GF-D8 (cell line): ENCODE measurements around the gene TRABD.
A peak's percentile ranks its signal among the peaks of the same experiment; 100 is the strongest.
"Not testable (repeated sequence)": the region's sequence is repeated elsewhere in the genome, so short reads cannot be mapped to it uniquely, and the experiment has no call there.

Source experiments
- DNase-seq: peaks from one replicate; lab custom pipeline; 2025; lab: John Stamatoyannopoulos, UW

Gene TRABD, protein sequence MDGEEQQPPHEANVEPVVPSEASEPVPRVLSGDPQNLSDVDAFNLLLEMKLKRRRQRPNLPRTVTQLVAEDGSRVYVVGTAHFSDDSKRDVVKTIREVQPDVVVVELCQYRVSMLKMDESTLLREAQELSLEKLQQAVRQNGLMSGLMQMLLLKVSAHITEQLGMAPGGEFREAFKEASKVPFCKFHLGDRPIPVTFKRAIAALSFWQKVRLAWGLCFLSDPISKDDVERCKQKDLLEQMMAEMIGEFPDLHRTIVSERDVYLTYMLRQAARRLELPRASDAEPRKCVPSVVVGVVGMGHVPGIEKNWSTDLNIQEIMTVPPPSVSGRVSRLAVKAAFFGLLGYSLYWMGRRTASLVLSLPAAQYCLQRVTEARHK

DNA sequence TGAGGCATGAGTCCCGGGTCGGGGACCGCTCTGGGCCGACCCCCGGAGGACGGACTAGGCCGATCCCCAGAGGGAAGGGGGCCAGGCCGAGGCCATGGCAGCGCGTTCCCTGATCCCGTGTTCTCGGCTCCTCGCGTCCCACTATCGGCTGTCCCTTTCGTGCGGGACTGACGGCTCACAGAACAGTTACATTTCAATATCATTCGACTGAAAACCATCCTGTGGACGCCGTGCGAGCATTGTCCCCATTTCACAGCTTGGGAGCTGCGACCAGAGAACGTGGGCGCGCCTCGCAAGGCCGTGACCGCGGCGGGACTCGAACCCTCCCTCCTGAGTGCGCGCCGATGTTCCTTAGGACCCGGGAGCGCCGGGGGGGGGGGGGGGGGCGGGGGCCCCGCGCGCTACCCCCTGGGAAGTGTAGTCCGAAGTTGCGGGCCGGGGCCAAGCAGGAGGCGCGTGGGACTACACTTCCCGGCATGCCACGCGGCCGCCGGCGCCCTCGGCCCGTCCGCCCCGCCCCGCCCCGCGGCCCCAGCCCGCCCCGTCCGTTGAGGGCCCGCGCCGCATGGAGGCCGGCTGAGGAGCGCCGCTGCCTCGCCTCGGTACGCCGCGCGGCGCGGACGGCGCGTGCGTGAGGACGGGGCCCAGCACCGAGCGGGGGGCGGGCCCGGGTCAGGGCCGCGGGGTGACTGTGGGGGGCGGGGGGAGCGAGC lies at the start of gene TRABD:
TSS of gene TRABD (plus strand) at position 539 of the 713 bp plus-strand sequence. CDS start 7,148 bp downstream, outside the sequence.
- DNase-seq = peak; percentile 68

DNA sequence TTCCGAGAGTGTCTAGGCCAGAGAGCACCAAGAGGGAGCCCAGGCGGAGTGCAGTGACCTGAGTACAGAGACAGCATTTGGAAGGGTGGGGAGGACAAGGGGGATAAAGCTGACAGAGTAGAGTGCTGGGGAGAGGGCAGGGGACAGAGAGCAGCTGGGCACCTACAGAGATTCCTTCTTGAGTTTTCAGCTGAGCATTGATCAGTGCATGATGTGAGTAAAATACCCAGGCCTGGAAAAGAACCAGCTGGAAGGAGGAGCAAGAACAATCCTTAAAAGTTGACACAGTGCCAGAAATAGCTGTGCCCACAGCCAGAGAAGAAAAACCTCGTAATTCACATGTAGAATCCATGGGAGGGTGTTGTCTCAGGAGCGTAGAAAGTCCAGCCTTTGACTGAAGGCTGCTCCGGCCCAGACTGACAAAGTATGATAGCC lies 49.1 kb upstream of the TRABD start:
- DNase-seq = no peak

DNA sequence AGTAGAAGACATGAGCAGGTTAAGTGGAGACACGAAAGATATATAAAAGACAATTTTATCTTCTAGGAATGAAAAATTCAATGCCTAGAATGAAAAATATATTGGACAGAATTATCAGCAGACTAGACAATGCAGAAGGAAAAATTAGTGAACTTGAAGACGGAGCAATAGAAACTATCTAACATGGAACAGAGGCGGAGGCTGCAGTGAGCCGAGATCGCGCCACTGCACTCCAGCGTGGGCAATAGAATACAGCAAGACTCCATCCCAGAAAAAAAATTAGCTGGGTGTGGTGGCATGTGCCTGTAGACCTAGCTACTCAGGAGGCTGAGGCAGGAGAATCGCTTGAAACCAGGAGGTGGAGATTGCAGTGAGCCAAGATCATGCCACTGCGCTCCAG lies 48.4 kb upstream of the TRABD start:
- DNase-seq = not testable (repeated sequence)

DNA sequence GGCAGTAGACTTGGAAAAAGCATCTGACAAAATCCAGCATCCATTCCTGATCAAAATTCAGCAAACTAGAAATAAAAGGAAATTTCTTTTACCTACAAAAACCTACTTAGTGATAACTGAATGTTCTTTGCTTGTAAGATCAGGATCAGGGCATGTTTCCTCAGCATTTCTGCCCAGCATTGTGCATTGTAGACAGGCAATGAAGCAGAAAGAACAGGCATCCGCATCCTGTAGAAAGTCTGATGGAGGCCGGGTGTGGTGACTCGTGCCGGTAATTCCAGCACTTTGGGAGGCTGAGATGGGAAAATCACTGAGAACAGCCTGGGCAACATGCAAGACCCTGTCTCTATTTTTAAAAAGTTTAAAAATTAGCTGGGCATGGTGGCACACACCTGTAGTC lies 47.7 kb upstream of the TRABD start:
- no peak for DNase-seq

DNA sequence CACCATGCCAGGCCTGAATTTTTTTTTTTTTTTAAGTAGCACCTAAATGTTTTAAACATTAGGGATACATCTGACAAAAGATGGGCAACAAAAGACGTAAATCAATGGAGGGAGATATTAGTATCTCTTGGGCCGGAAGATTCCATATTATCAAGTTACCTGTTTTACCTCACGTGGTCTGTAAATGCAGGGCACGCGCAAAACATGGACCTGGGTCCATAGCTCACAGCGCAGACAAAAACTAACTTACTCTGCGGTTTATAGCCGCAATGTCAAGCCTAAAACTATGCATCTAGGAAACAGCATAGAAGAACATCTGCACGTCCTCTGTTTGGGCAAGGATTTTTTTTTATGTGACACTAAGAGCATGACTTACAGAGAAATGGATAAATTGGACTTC lies 46.7 kb upstream of the TRABD start:
- no peak for DNase-seq

DNA sequence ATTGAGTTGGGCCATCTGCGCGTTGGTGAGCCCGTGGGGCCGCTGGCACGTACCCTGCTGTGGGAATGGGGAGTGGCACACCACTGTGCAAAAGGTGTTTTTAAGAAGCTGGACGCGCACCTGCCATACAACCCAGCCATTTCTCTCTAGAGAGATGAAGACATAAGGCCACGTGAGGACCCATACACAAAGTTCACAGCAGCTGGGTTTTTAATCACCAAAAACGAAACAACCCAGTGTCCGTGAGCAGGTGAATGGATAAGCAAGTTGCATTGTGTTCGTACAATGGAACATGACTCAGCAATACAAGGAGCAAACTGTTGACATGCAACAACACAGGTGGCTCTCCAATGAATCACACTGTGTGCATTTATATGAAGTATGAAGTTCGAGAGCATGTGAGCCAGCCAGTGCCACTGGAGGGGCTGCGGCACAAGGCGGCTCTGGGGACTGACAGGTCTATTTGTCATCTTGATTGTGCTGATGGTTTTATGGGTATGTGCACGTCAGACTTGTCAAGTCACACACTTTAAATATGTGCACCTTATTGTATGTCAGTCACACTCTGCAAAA lies 45.8 kb upstream of the TRABD start:
- no peak for DNase-seq

DNA sequence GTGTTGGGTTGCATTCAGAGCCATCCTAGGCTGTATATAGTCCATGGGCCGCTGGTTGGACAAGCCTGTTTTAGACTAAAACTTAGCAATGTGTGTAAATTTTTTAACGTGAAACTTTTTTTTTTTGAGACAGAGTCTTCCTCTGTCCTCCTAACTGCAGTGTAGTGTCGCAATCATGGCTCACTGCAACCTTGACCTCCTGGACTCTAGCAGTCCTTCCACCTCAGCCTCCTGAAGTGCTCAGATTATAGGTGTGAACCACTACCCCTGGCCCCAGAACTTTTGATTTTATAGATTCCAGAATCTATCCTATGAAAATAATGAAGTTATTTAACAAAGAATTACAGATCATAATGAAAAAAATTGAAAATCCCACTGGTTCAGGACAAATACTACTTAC lies 45.1 kb upstream of the TRABD start:
- no peak for DNase-seq

DNA sequence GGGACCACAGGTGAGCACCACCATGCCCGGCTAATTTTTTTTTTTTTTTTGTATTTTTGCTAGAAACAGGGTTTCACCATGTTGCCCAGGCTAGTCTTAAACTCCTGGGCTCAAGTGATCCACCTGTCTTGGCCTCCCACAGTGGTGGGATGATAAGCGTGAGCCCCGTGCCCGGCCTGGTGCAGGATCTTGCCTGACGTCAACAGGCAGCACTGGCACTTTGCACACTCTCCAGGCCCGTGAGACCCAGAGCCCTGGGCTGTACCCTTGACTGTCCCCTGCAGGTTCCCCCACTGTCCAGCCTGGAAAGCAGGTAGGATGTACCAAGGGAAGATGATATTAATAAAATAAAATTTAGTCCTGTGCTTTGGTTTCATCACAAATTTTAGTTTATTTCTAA lies 44.3 kb upstream of the TRABD start:
- no peak for DNase-seq

DNA sequence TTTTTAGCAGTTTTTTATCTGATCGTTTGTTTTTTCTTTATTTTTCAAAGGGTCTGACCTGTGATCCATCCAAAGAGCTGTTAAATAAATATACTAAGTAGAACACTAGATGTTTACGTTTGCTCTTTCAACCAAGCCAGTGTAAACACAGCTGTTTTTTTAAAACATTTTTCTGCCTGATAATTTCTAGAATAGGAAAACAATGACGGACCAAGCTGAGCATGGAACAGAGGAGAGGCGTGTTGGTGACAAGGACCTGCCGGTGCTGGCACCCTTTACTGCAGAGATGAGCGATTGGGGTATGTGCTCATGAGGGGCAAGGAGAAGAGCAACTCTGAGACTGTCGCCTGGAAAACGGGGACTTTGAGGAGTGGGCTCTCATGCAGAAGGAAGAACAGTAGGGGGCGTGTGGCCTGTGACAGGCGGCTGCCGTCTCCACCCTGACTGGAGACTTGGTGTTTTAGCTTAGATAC lies 43.8 kb upstream of the TRABD start:
- DNase-seq = no peak

DNA sequence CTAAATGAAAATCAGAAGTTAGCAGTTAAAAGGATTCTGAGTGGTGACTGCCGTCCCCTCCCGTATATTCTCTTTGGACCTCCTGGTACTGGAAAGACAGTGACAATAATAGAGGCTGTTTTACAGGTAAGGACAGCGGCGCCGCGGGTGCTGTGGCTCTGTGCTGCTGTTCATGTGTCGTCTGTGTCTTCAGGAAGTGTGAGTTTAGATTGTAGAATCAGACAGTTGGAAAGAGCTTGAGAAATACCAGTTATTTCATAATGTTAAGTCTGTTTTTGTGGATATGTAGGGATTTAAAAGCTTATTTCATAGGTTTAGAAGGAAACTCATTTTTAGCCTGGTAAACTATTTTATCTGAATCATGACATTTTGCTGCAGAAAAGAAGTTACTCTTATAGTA lies 42.6 kb upstream of the TRABD start:
- DNase-seq = no peak

DNA sequence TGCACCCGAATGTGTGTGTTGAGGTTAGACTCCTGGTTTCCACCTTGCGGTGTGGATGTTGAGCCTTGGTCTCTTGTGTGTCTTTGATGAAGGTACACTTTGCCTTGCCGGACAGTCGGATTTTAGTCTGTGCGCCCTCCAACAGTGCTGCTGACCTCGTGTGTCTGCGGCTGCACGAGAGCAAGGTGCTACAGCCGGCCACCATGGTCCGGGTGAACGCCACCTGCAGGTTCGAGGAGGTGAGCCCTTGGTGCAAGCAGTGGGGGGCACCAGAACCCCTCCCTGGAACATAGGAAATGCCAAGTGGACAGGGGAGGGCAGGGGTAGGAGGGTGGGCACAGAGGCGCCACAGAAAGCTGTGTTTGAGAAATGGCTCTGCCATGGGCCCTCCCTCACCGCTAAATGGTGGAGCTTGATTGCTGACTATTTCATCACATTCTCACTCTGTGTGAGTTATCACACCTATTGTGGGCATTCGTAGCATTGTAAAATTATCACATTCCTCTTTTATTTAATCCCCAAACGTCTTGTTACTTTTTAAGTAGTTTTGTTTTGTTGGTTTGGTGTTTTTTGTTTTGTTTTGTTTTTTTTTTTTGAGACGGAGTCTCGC lies 41.6 kb upstream of the TRABD start:
- no peak for DNase-seq

DNA sequence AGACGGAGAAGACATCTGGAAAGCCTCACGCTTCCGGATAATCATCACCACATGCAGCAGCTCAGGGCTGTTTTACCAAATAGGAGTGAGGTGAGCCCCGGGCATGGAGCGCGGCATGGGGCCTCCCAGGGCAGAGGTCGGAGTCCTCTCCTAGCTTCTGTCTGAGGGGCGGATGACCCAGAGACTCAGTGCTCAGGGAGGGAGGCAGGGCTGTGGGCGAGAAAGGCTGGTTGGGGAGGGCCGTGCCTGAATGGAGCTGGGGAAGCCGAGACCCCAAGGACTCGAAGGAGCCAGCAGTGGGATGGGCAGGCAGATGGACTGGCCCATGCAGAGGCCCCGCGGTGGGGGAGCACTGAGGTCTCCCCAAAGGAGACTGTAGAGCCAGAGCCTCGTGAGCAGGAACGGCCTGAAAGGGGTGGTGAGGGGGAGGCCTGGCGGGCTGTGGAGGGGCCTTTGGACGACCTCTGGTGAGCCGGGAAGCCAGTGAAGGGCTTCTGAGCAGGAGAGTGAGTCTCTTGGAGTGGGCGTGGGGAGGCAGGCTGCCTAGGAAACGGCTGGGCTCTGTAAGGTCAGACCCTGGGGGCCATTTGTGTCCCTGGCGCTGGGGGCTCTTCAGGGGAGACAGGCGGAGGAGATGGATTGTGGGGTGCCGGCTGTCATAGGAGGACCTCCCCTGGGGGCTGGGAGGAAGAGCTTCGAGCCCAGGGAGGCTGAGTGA lies 39.8 kb upstream of the TRABD start:
- DNase-seq = no peak

DNA sequence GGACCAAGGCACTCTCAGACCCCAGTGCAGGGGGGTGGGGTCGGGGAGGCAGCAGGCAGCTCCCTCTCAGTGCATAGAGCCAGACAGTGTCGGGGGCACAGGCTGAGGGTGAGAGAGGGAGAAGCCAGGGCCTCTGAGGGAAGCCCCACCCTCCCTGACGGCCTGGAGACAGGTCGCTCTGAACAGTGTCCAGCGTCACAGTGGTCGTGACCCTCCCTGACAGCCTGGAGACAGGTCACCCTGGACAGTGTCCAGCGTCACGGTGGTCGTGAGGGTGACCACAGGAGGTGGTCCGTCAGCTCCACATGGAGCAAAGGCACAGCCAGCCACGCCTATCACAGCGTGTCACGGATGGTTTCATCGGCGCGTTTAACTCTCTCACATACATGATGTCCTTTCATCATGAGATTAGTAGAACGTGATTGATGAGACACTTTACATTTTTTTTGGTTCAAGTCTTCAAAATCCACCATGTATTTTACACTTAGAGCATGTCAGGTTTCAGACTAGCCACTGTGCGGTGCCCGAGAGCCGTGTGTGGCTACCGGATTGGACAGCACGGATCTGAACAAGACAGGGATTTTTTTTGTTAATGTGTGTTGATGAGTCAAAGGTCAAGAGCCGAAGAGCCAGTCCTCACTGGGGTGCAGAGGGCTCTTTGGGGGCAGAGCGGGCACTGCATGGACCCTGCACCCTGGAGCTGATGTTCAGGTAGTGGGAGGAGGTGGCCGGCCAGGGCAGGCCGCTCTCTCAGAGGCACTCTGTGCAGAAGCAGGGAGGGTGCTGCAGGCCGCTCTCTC lies 39.1 kb upstream of the TRABD start:
- no peak for DNase-seq

DNA sequence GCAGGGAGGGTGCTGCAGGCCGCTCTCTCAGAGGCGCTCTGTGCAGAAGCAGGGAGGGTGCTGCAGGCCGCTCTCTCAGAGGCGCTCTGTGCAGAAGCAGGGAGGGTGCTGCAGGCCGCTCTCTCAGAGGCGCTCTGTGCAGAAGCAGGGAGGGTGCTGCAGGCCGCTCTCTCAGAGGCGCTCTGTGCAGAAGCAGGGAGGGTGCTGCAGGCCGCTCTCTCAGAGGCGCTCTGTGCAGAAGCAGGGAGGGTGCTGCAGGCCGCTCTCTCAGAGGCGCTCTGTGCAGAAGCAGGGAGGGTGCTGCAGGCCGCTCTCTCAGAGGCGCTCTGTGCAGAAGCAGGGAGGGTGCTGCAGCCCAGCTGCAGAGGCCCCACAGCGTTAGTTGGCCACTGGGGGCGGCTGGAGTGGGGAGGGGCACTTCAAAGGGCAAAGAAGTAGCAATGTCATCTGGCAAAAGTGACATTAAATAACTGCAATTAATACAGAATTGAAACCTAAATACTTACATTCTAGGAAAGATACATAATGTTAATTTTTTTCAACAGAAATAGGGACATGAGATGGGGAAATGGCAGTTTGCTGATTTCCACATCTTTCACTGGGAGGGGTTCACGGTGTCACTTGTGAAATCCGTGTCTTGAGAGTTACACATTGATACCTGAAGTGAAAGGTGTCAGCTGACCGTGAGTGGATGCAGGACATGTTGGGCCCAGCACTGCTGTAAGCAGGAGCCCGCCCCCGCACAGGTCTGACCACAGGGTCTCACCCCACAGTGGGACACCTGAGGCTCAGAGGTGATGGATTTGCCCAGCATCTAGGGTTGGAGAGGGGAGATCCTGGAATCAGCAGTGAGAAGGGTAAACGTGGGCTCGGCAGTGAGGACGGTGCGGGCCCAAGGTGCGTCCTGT lies 38.2 kb upstream of the TRABD start:
- not testable (repeated sequence) for DNase-seq

DNA sequence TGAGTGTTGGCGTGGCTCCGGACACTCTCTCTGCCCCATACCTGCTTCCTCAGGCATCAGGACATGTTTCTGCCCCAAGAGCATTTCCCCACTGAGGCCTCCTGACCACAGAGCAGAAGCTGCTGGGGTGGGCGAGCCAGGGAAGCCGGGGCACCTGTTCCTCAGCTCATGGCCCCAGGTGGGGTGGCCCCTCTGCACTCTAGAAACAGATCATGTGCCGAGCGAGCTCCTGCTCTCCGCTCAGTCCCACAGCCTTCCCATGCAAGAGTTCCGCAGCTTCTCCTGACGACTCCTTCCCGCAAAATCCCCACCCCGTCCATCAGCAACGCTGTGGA lies 37.6 kb upstream of the TRABD start:
- DNase-seq = no peak

DNA sequence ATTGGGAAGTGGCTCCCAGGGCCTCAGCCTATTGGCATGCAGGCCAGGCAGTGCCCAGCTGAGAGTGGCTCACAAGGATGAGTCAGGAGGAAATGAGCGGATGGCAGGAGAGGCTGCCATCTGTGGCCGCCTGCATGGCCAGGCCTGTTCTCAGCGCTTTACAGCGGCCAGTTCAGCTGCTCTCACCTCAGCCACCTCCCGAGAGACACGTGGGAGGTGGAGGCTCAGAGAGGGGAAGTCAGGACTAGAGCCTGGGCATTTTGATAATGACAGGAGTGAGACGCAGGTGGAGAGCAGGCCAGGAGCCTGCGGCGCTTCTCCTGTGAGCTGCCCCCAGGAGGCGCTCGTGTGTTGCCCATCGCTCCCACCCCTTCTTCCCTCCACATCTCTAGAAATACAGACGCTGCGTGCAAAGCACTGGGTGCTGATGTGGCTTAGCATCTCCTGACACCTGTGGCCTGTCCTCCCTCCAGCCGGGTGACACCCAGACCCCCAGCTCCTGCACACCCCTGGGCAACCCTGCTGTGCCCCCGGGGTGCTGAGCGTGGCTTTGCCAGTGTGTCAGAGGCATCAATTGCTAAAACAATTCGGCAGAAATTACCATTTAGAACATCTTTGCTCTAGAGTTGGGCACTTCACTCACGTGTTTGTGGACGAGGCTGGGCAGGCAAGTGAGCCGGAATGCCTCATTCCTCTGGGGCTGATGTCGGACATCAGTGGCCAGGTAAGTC lies 36.6 kb upstream of the TRABD start:
- DNase-seq = peak; percentile 73

DNA sequence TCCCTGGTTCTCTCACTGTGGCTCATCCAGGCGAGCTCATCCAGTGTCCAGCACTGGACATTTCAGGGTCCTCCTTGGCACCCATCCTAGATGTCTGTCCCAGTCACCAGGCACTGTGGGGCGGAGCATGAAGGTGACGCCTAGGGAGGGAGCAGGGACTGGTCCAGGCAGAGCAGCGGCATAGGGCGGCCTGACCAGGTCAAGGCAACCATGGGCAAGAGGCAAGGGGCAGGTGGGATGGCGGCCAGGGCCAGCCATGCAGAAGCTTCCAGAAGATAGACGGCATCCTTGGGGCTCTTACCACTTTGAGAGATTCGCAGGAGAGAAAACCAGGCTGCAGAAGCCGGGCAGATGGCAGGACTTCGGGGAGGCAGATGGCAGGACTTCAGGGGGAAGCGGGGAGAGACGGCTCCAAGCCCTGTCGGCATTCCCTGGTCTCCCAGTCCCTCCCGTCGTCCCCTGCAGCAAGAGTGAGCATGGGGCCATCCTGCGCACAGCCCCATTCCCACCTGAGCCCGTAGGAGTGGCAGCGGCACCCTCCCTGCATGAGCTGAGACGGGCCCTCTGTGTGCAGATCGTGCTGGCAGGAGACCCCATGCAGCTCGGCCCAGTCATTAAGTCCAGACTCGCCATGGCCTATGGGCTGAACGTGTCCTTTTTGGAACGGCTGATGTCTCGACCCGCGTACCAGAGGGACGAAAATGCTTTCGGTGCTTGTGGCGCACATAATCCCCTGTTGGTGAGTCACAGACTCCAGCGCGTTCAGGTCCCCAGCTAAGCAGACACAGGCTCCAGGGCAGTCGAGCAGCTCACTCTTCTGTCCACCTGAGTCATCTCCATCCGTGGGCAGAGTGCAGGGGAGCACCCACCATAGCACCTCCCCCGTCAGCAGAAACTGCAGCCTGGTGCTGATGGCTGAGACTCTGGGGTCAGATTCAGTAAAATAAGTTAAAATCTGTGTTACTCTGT lies 35.3 kb upstream of the TRABD start:
- DNase-seq = no peak
